LHCN-M2 (cell line): ENCODE results near the gene ATP8A2. TPM values are rescaled to one million over a fixed set of nuclear protein-coding genes. Genes with fewer than 3 reads are reported as not detected.

ENCODE experiments used
- DNase-seq: peaks from one replicate; pipeline ENCODE4 v3.0.0-alpha.2; 2012; ENCODE audit warnings: low read depth
- total RNA-seq: library from RNA; depleted of rRNA; stranded (reverse); fragments of >200 nt; gene quantifications from 2 replicates; pipeline ENCODE4 v1.2.3, GENCODE V29; 2014

The ATP8A2 gene
- total RNA-seq, 1 experiment from 2014 or later: 1.3 TPM

GRCh38 chr13:25380741-25381324 is 9.1 kb downstream of the ATP8A2 start:
- DNase-seq: no peak

DNA sequence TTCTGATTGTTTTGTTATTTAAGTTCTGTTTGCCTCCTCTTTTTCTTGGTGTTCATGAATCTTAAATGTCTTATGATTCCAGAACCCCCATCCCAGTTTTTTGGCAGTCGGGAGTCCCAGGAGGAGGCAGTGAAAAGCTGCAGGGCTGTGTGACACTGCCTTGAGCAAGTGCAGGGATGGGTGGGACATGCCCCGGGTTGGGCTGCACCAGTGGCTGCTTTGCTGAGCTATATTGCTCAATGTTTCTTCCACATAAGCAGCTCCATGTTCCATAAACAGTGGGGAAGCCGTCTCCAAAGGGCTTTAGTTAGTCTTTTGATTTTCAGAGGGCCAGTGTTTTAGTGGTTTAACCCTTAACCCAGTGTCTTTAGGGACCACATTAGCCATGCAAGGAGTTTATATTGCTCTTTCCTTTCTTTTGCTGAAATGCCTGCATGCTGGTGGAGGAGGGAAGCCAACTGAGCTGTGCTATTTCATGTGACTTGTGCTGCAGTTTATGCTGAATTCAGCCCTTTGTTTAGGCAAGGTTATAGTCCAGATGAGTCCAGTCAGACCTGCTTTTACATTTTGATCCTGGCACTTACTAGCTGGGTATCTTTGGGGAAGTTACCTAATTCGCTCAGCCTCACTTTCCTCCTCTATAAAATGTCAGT is 13.1 kb downstream of the ATP8A2 start:
- DNase-seq: no peak

DNA sequence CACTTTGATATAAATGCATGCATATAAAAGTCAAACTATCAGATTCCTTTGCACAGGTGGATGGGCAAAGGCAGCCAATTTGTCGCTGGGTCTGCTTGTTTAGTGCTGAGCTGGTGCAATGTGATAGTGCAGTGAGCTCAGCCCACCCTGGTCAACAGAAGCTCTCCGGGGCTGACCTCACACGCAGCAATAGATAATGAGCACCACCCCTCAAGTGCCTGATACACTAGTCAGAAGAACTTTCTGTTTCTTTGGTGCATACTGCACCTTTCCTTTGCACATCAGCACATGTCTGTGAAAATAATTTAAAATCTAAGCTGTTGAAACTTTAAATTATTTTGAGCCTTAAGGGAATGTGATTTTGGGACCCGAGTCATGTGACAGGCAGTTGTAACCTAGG is 20.2 kb downstream of the ATP8A2 start:
- no peak for DNase-seq

GRCh38 chr13:25394402-25395060 is 22.8 kb downstream of the ATP8A2 start:
- no peak for DNase-seq

- DNase-seq: no peak
Observed at GRCh38 chr13:25397763-25398162, 26.0 kb downstream of the ATP8A2 start.

GRCh38 chr13:25400925-25401324 is 29.2 kb downstream of the ATP8A2 start:
- no peak for DNase-seq

DNA sequence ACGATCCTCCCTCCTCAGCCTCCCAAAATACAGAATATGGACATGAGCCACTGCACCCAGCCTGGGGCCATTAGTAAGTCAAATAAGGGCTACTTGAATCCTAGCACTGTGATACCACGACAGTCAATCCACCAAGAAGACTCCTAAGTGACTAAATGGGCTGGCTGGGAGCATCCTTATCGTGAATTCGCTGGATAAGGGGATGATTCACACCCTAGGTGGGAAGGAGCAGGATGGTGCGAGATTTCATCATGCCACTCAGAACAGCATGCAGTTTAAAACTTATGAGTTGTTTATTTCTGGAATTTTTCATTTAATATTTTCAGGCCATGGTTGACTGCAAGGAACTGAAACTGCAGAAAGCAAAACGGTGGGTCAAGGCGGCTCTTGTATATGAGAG is 30.2 kb downstream of the ATP8A2 start:
- no peak for DNase-seq

GRCh38 chr13:25406377-25406776 is 34.6 kb downstream of the ATP8A2 start:
- no peak for DNase-seq

DNA sequence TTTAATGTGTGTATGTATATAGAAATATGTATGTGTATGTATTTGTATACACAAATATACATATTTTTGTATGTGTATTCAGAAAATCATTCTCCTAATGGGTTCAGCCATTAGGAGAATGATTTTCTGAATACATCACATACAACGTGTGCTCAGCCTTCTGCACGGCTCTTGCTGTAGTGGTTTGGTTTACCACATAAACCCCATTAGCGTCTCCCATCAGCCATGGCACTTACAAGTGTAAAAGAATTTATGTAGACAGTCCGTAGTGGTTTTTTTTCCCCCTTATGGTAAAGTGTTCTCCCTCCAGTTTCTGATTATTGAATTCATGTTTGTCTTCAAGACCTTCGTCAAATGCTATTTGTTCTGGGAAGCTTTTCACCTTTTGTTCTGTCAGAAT is 38.2 kb downstream of the ATP8A2 start:
- no peak for DNase-seq

DNA sequence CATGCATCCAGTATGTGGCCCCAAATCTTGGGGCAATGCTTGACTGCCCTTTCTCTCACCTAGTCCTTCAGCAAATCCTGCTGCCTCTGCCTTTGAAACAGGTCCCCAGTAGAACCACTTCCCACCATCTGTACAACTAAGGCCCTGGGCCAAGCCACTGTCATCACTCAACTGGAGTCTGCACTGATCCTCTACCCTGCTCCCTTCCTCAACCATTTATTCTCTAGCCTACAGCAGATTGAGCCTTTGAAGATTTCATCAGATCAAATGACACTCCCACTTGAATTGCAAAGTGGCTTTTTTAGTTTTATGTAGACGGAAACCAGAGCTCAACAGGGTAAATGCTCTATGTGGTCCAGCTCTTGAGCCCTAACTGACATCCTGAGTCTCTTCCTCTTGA is 43.5 kb downstream of the ATP8A2 start:
- DNase-seq: no peak

GRCh38 chr13:25417535-25417934 is 45.8 kb downstream of the ATP8A2 start:
- DNase-seq: no peak

DNA sequence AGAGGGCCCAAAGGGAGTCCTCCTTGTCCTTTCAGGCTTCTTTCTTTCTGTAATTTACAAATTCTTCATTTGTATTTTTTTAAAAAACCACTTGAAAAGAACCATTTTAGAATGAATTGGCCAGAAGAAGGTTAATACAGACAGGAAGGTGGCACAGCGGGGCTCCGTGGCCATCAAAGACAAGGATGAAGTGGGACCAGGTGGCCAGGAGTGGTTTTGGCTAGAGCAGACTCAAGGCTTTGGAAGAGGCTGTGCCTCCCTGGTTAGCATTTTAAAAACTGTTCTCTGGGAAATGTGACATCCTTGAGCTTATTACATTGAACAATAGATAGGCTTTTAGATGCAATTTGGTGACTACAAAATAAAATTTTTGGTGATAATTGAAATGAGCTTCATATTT is 48.4 kb downstream of the ATP8A2 start:
- DNase-seq: no peak

DNA sequence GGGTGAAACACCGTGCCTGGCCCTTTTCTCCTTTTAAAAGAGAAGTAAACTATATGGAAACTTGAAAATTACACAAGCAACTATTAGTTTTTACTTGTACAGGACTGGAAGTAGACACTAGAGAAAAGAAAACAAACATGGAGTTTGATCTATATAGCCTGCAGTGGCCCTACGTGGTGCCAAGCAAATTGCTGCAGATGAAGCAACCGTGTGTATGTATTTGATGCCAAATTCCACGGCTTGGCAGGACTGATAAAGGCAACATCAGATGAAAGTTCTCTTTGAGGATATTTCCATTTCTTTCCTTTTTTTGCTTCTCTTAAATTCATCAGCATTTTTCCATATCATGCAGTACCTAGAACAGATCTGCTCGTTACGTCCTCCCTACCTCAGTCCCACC is 49.8 kb downstream of the ATP8A2 start:
- no peak for DNase-seq

- DNase-seq: no peak
Observed at GRCh38 chr13:25422153-25422552, 50.4 kb downstream of the ATP8A2 start.

- DNase-seq: no peak
Observed at GRCh38 chr13:25423831-25424230, 52.1 kb downstream of the ATP8A2 start.

GRCh38 chr13:25429466-25429865 is 57.7 kb downstream of the ATP8A2 start:
- no peak for DNase-seq

- no peak for DNase-seq
Observed at GRCh38 chr13:25432691-25433090, 60.9 kb downstream of the ATP8A2 start.

DNA sequence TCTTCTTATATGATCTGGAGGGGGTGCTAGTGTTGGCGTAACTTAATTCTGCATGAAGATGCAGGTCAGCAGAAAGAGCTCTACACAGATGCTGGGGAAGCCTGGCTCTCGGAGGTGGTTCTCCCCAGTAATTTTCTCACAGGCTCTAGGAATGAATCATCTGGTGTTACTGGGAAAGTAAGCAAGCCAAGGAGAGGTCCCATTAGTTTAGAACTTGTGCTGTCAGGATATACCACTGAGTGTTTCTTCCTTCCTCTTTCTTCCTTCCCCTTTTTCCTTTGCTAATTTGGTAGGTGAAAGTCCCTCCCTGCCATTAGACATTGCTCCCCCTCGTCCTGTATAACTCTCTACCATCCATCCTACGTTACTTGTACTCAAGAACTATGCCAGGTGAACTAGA is 68.3 kb downstream of the ATP8A2 start:
- no peak for DNase-seq

- DNase-seq: no peak
Observed at GRCh38 chr13:25446261-25446660, 74.5 kb downstream of the ATP8A2 start.

DNA sequence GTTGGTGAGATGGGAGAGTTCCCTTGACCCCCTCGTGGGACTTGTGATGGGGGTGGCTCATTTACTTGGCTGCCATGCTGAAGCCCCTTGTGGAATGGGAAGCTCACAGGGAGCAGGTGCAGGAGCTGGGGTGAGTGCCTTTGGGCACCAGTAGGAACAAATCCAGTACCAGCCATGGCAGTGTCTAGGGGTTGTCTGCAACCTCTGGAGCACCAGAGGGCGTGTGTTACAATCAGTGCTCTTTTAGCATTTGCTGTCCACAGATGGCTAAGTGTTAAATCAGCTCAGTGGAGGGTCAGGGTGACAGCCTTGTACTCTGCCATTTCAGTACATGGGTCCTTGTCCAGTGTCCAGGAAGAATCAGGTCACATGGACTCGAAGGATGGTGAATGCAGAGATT is 75.6 kb downstream of the ATP8A2 start:
- DNase-seq: no peak

- DNase-seq: no peak
Observed at GRCh38 chr13:25453850-25454365, 82.1 kb downstream of the ATP8A2 start.

DNA sequence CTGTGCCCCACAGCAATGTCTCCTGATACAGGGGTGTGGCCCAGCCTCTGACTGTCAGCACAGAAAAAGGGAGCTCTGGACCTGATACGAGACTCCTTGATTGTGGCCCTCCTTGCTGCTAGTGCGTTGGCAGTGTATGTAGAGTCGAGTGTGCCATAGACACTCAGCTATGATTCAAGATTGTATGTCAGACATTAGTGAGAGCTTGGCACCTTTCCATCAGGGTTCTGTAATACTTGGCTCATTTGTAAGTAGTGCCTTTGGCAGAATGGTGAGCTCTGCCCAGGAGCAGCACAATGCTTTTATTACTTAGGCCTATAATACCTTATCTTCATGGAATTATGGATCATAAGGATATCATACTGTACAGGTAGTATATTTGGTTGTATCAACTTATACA is 83.4 kb downstream of the ATP8A2 start:
- DNase-seq: no peak

DNA sequence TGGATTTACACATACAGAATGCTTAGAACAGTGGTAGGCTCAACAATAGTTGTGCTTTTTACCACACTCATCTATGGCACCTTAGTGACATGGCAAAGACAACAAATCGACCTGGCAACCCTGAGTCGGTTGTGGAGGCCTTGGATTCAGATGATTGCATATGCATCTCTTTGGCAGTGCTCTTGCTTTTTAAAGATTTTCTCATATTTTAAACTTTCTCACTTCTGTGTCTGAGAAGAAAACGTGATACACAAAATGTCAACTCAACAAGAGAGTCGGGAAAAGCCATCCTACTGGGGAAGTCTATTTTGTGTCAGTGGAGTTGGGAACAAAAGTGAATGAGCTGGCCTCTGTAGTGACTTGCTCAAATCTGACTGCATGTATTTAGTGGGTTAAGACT is 85.8 kb downstream of the ATP8A2 start:
- no peak for DNase-seq
